T-helper 17 cell (primary cell): ENCODE data around the gene GATA1. TPM values are rescaled to one million over a fixed set of nuclear protein-coding genes. Genes with fewer than 3 reads are reported as not detected.

Experiments used
- ATAC-seq: fragments of 150-1000 bp; cut with Tn5 transposase; 2 replicates; pipeline ENCODE4 v1.10.0; 2021; ENCODE audit warnings: mild to moderate bottlenecking, moderate library complexity
- DNase-seq, 3 donors: peaks; one replicate each; pipeline versions ENCODE4 v3.0.0 to v3.0.0-alpha.2; 2020 to 2021
- H3K9me3 ChIP-seq: one replicate; pipeline ENCODE4 v1.7.0; 2013; ENCODE audit warnings: low read length, mild to moderate bottlenecking; ENCODE audit not compliant: control insufficient read depth, poor library complexity, severe bottlenecking
- H3K27ac Mint-ChIP-seq: one replicate; pipeline ENCODE4 v1.8.0; 2022; ENCODE audit warnings: mild to moderate bottlenecking, moderate library complexity, mixed read lengths
- H3K27me3 Mint-ChIP-seq: one replicate; pipeline ENCODE4 v1.8.0; 2022; ENCODE audit warnings: mixed read lengths
- H3K36me3 Mint-ChIP-seq: one replicate; pipeline ENCODE4 v1.8.0; 2022; ENCODE audit warnings: low read depth, mixed read lengths
- H3K4me1 Mint-ChIP-seq: one replicate; pipeline ENCODE4 v1.8.0; 2022; ENCODE audit warnings: mild to moderate bottlenecking, mixed read lengths
- H3K4me3 Mint-ChIP-seq: one replicate; pipeline ENCODE4 v1.8.0; 2022; ENCODE audit warnings: mild to moderate bottlenecking, moderate library complexity, mixed read lengths
- total RNA-seq, 4 donors: library from RNA in 2 of 4; stranded (reverse) in 2 of 4; gene quantifications; one replicate each; pipeline ENCODE4 v1.2.3 and lab custom pipeline; 2022 to 2026

GATA1 gene
- total RNA-seq, 2 donors from 2014 or later: 0.32 to 7.6 TPM

DNA sequence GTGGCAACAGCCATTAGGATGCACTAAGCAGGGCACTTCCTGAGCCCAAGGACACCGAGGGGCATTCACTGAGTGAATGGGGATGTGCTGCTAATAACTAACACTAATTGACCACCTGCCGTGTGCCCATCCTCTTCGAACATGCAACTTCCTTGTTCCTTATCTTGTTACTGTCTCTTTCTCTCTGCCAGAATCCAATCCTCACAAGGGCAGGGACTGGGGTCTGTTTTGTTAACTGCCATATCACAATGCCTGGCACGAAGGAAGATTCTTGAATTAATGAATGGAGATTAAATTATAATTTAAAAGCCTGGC, 41.2 kb downstream of the GATA1 start:
- ATAC-seq (no peak), DNase-seq (no peak)
- Mint-ChIP-seq H3K4me3 (peak overlapping the region; percentile 90), H3K27ac (no peak overlapping the region), H3K36me3 (no peaks in the 10 kb centered on the region), H3K27me3 (peaks cover 19% of the 10 kb centered on the region), H3K4me1 (peaks cover 7% of the 10 kb centered on the region)
- H3K9me3 ChIP-seq: no peaks in the 10 kb centered on the region

DNA sequence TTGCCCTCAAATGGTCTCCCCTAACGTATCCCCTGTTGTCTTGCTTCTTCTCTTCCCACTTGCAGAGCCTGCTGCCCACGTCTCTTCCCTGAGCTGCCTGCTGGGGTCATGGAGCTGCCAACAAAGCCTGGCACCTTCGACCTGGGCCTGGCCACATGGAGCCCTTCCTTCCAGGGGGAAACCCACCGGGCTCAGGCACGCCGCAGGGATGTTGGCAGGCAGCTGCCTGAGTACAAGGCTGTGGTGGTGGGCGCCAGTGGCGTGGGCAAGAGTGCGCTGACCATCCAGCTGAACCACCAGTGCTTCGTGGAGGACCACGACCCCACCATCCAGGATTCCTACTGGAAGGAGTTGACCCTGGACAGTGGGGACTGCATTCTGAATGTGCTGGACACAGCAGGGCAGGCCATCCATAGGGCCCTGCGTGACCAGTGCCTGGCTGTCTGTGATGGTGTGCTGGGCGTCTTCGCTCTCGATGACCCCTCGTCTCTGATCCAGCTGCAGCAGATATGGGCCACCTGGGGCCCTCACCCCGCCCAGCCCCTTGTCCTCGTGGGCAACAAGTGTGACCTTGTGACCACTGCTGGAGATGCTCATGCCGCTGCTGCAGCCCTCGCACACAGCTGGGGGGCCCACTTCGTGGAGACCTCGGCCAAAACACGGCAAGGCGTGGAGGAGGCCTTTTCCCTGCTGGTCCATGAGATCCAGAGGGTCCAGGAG, 42.8 kb downstream of the GATA1 start:
- H3K4me1 Mint-ChIP-seq: peaks cover 9% of the 10 kb centered on the region
- H3K27ac Mint-ChIP-seq: no peak overlapping the region
- H3K27me3 Mint-ChIP-seq: peaks cover 19% of the 10 kb centered on the region
- DNase-seq (no peak), ATAC-seq (no peak)
- no peaks in the 10 kb centered on the region for H3K9me3 ChIP-seq
- no peak overlapping the region for H3K4me3 Mint-ChIP-seq
- H3K36me3 Mint-ChIP-seq: no peaks in the 10 kb centered on the region

DNA sequence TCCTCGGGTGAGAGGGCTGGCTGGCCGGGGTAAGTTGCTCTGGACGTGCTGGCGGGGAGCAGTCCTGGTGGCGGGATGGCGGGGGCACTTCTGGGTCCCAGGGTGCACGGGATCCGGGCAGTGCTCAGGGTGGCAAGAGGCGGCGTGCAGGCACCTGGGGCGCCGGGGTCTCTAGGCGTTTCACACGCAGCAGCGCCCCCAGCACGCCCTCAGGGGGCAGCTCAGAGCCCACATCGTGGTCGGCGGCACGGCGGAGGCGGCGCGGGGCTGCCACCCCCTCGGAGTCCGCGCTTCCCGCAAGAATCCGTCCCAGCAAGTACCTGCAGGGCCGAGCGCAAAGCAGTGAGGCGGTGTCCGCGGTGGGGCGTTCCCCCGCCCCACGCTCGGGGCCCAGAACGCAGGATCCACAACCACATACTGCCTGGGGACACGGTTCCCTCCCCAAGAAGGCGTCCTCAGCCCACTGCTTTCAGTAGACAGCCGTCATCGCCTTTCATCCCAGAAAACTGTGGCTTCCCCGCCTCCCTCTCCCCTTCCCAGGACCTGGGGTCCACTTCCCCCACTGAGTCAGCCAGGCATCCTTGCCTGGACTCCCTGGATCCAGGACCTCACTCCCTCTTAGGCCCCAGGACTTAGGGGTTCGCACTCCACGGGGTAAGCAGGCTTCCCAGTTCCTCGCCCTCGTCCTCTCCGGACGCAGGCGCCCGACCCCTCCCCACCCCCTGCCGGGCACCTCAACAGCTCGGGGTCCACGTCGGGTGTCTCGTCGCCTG, 44.9 kb downstream of the GATA1 start:
- Mint-ChIP-seq H3K4me1 (peaks cover 15% of the 10 kb centered on the region), H3K27me3 (peaks cover 11% of the 10 kb centered on the region), H3K27ac (no peak overlapping the region), H3K4me3 (peak overlapping the region; percentile 5), H3K36me3 (no peaks in the 10 kb centered on the region)
- no peak for ATAC-seq
- no peaks in the 10 kb centered on the region for H3K9me3 ChIP-seq
- DNase-seq: no peak

DNA sequence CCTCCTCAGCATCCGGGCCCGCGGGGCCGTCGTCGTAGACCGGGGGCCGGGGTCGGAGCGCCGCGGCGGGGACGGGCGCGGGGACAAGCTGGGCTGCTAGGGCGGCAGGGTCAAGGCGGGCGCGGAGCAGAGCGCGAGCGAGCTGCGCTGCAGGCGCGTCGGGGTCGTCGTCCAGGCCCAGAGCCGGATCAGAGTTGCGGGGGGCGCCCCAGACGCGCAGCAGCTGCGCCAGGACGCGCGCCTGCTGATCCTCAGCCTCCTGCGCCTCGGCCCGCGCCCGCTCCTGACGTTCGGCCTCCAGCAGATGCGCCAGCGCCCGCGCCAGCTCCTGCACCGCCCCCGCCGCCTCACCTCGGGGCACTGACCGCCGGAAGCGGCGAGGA, 45.5 kb downstream of the GATA1 start:
- H3K4me1 Mint-ChIP-seq: peaks cover 15% of the 10 kb centered on the region
- H3K4me3 Mint-ChIP-seq: no peak overlapping the region
- H3K27me3 Mint-ChIP-seq: peaks cover 11% of the 10 kb centered on the region
- DNase-seq: no peak
- H3K9me3 ChIP-seq: no peaks in the 10 kb centered on the region
- H3K36me3 Mint-ChIP-seq: no peaks in the 10 kb centered on the region
- H3K27ac Mint-ChIP-seq: no peak overlapping the region
- ATAC-seq: no peak

DNA sequence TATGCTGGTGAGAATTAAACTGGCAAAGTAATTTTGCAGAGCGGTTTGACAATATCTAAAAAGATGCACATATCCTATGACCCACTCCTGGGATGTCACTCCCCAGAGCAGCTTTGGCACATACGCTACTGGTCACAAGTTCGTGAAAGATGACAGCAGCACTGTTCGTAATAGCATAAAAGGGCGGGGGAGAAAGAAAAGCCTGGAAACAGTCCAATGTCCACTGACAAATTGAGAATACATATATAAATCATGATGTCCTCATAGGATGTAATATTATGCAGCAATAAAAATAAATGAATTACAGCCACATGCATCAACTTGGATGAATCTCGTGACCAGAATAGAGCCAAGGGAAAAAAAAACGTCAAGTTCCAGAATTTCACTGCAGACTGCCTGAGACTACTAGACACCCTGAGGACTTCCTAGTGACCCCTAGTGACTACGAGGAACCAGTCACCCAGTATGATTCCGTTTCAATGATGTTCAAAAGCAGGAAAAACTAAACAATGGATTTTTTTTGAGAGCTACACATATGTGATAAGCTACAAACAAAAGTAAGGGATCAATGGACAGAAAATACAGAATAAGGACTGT, 47.2 kb downstream of the GATA1 start:
- Mint-ChIP-seq H3K27ac (peak overlapping the region; percentile 92), H3K4me3 (peak overlapping the region; percentile 41), H3K27me3 (peaks cover 5% of the 10 kb centered on the region), H3K36me3 (no peaks in the 10 kb centered on the region), H3K4me1 (peaks cover 13% of the 10 kb centered on the region)
- H3K9me3 ChIP-seq: no peaks in the 10 kb centered on the region
- DNase-seq: no peak
- ATAC-seq: no peak

DNA sequence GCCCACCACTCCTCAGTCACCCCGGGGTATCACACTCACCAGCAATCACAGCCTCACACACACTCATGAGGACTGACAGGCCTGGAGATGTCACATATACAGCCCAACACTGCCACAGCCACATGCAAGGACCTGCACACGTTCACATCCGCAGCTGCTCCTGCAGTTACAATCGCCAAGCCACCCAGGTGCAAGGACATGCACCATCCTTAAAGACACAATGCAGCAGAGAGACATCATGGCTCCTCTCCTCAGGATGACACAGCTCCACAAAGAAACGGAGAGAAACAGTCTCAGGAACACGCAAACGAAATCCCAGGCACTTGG, 48.0 kb downstream of the GATA1 start:
- Mint-ChIP-seq H3K4me1 (peaks cover 13% of the 10 kb centered on the region), H3K4me3 (peak overlapping the region; percentile 93), H3K27me3 (peaks cover 5% of the 10 kb centered on the region), H3K27ac (peak overlapping the region; percentile 92), H3K36me3 (no peaks in the 10 kb centered on the region)
- H3K9me3 ChIP-seq: no peaks in the 10 kb centered on the region
- ATAC-seq (peak; percentile 18), DNase-seq (no peak)

DNA sequence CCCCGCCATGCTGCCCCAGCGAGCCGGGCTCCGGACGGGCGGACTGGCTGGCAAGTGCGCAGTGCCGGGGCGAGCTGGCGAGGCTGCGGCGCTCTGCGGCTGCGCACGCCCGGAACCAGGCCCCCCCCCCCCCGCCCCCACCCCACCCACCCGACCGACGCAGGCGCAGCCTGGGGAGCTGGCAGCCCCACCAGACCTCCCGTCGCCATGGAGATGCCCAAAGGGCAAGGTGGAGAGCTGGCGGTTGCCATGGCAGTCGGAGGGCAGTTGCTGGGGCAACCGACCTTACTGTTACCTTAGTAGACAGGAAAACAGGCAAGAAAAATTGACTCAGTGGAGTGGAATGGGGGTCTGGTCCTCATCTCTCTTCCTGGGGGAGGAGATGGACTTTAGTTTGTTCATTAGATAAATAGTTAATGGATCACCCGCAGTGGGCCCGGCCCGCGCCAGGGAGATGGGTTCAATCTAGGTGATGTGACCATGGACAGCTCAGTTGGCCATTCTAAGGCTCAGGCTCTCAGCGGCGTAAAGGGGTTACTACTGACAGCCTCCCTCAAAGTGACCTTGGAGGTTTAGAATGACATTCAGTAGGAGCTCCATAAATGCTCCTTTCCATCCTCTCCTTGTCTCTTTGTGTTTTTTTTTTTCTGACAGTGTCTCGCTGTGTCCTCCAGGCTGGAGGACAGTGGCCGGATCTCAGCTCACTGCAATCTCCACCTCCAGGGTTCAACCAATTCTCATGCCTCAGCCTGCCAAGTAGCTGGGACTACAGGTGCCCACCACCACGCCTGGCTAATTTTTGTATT, 49.3 kb downstream of the GATA1 start, which contains the start of gene PCSK1N:
Gene PCSK1N (minus strand): TSS at position 87 of the 806 bp plus-strand sequence. CDS start 78 bp downstream, at position 9.
- H3K4me3 Mint-ChIP-seq: peak within 1 kb of the TSS; percentile 93
- H3K9me3 ChIP-seq: no peaks in the 10 kb centered on the region
- DNase-seq: peak in 2 of 3 donors; percentile 31 to 52
- H3K27ac Mint-ChIP-seq: peak within 1 kb of the TSS; percentile 92
- no peaks in the 10 kb centered on the region for H3K36me3 Mint-ChIP-seq
- H3K4me1 Mint-ChIP-seq: peaks cover 11% of the 10 kb centered on the region
- peak; percentile 78 for ATAC-seq
- H3K27me3 Mint-ChIP-seq: peaks cover 2% of the 10 kb centered on the region

DNA sequence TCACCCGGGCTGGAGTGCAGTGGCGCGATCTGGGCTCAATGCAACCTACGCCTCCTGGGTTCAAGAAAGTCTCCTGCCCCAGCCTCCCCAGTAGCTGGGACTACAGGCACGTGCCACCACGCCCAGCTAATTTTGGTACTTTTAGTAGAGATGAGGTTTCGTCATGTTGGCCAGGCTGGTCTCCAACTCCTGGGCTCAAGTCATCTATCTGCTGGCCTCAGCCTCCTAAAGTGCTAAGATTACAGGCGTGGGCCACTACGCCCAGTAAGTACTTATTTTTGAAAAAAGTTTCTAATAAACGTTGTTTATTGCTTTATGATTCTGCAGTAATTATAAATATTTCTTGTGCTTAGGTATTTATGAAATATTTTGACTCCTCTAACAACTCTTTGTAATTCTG, 53.3 kb downstream of the GATA1 start:
- no peak overlapping the region for H3K27ac Mint-ChIP-seq
- DNase-seq (no peak), ATAC-seq (no peak)
- H3K27me3 Mint-ChIP-seq: no peaks in the 10 kb centered on the region
- peaks cover 3% of the 10 kb centered on the region for H3K4me1 Mint-ChIP-seq
- H3K9me3 ChIP-seq: no peaks in the 10 kb centered on the region
- no peaks in the 10 kb centered on the region for H3K36me3 Mint-ChIP-seq
- no peak overlapping the region for H3K4me3 Mint-ChIP-seq

Other genes starting within 250 kb of the GATA1 start
- gene TBC1D25, start 246.9 kb upstream of the GATA1 start, total RNA-seq: 10 to 100 TPM; 23.2 to 31.3 TPM
- 100 to 1,000 TPM; 319 to 380 TPM for gene RBM3, start 212.1 kb upstream of the GATA1 start, total RNA-seq
- gene WDR13, start 189.1 kb upstream of the GATA1 start, total RNA-seq: 10 to 100 TPM; 49.1 to 53.3 TPM
- gene WAS, start 102.8 kb upstream of the GATA1 start, total RNA-seq: 100 to 1,000 TPM in 1 of 2 donors, 10 to 100 TPM in 1; 86.0 to 105 TPM
- gene SUV39H1, start 89.9 kb upstream of the GATA1 start, total RNA-seq: 1 to 10 TPM; 5.8 to 6.4 TPM
- gene GLOD5, start 24.8 kb upstream of the GATA1 start, total RNA-seq: not detected
- 10 to 100 TPM; 83.4 to 84.4 TPM for gene HDAC6, start 15.5 kb downstream of the GATA1 start, total RNA-seq
- gene ERAS, start 39.9 kb downstream of the GATA1 start, total RNA-seq: not detected
- gene PCSK1N, start 49.0 kb downstream of the GATA1 start, total RNA-seq: 10 to 100 TPM in 1 of 2 donors, 1 to 10 TPM in 1; 9.6 to 14.2 TPM
- 10 to 100 TPM; 33.6 to 41.9 TPM for gene TIMM17B, start 111.2 kb downstream of the GATA1 start, total RNA-seq
- 10 to 100 TPM; 66.7 to 68.8 TPM for gene PQBP1, start 111.3 kb downstream of the GATA1 start, total RNA-seq
- gene SLC35A2, start 125.1 kb downstream of the GATA1 start, total RNA-seq: 10 to 100 TPM; 34.8 to 50.7 TPM
- gene PIM2, start 132.4 kb downstream of the GATA1 start, total RNA-seq: 100 to 1,000 TPM; 301 to 481 TPM
- gene OTUD5, start 171.0 kb downstream of the GATA1 start, total RNA-seq: 10 to 100 TPM; 91.0 to 91.6 TPM
- 1 to 10 TPM; 2.2 to 3.2 TPM for gene KCND1, start 185.3 kb downstream of the GATA1 start, total RNA-seq
- 100 to 1,000 TPM; 107 to 123 TPM for gene GRIPAP1, start 215.7 kb downstream of the GATA1 start, total RNA-seq